ENCODE results near the gene SP140. TPM values are rescaled to one million over a fixed set of nuclear protein-coding genes. Genes with fewer than 3 reads are reported as not detected.

Gene SP140
- total and polyA plus RNA-seq, 2 of the 8 experiments (the other 6 are each of a cell fraction or from before 2014, with no cell fraction given) = 0.23 to 1.3 TPM

- Histone ChIP-seq H2BK12ac (ENCODE audit: low read depth, low read length) (no peak overlapping the region), H4K5ac (ENCODE audit: insufficient read length, low read depth, low read length) (no peak overlapping the region), H3K18ac (ENCODE audit: extremely low read depth, low read length) (no peak overlapping the region), H3K9me3 (ENCODE audit: insufficient read depth in 2 of 2, low read depth in 1 of 2, low read length in 1 of 2) (peaks cover 0 to 3% of the 10 kb centered on the region in 2 experiments; a peak in 1 of 4 replicates), H3K36me3 (ENCODE audit: control insufficient read depth in 2 of 4, insufficient read depth in 4 of 4, low read length in 3 of 4) (no peaks in the 10 kb centered on the region), H3K4me2 (ENCODE audit: insufficient read depth in 1 of 2, low read depth in 2 of 2, low read length in 2 of 2) (no peak overlapping the region), H3K4me3 (ENCODE audit: extremely low read depth in 1 of 4, insufficient read depth in 2 of 4, low read depth in 3 of 4, low read length in 4 of 4) (no peak overlapping the region), H2AK5ac (ENCODE audit: low read depth, low read length) (no peak overlapping the region), H3K56ac (replicated peaks; ENCODE audit: insufficient read length, low read depth, low read length) (no peak overlapping the region), H3K9ac (replicated peaks in 1 of 4; ENCODE audit: extremely low read depth in 1 of 4, low read depth in 3 of 4, low read length in 3 of 4) (no peak overlapping the region), H3K79me1 (ENCODE audit: low read depth, low read length) (no peaks in the 10 kb centered on the region), H3K23me2 (ENCODE audit: low read depth, low read length) (no peaks in the 10 kb centered on the region), H2BK120ac (replicated peaks; ENCODE audit: low read depth, low read length) (no peak overlapping the region), H3K4ac (replicated peaks; ENCODE audit: insufficient read length, low read depth, low read length) (no peak overlapping the region), H2BK15ac (ENCODE audit: low read length) (no peak overlapping the region), H3K27ac (ENCODE audit: low read depth, low read length) (no peak overlapping the region), H3K14ac (ENCODE audit: insufficient read length) (no peak overlapping the region), H4K91ac (replicated peaks; ENCODE audit: insufficient read length, low read length) (no peak overlapping the region), H2AFZ (ENCODE audit: low read length) (no peak overlapping the region), H2BK5ac (ENCODE audit: low read depth, low read length) (no peak overlapping the region), H3K23ac (ENCODE audit: insufficient read length) (no peak overlapping the region), H3K27me3 (replicated peaks in 1 of 4; ENCODE audit: control insufficient read depth in 3 of 4, extremely low read depth in 1 of 4, insufficient read depth in 3 of 4, low read length in 3 of 4) (no peaks in the 10 kb centered on the region), H3K4me1 (replicated peaks in 1 of 4; ENCODE audit: control insufficient read depth in 3 of 4, insufficient read depth in 4 of 4, low read length in 3 of 4) (no peaks in the 10 kb centered on the region), H4K20me1 (replicated peaks in 1 of 2; ENCODE audit: control insufficient read depth in 1 of 2, insufficient read depth in 2 of 2, low read length in 2 of 2) (no peaks in the 10 kb centered on the region), H2BK20ac (ENCODE audit: low read length) (no peak overlapping the region), H3K79me2 (ENCODE audit: control insufficient read depth in 1 of 2, insufficient read depth in 2 of 2, low read length in 2 of 2) (no peaks in the 10 kb centered on the region), H4K8ac (ENCODE audit: extremely low read depth, insufficient read depth, low read length) (no peak overlapping the region)
- FAIRE-seq = no peak
- CTCF ChIA-PET (ENCODE audit: partially characterized antibody) = no interaction called here
- POLR2A ChIA-PET (ENCODE audit: partially characterized antibody) = no interaction called here
- TF ChIP-seq, protein P1, sequence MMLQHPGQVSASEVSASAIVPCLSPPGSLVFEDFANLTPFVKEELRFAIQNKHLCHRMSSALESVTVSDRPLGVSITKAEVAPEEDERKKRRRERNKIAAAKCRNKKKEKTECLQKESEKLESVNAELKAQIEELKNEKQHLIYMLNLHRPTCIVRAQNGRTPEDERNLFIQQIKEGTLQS (IDR thresholded peaks at IDR 0.05; ENCODE audit: insufficient read depth, low read depth, low read length) = no peak
- TF ChIP-seq POLR2A (IDR thresholded peaks at IDR 0.05; ENCODE audit: control extremely low read depth in 1 of 2, low read depth in 2 of 2, low read length in 2 of 2) = no peak
- TF ChIP-seq TAF1 (IDR thresholded peaks at IDR 0.05; ENCODE audit: low read depth, low read length) = no peak
- no peak for TF ChIP-seq KDM1A (IDR thresholded peaks at IDR 0.05; ENCODE audit: borderline replicate concordance, low read length)
- TF ChIP-seq SP1 (IDR thresholded peaks at IDR 0.05; ENCODE audit: low read depth, low read length) = no peak
- no peak for TF ChIP-seq HDAC6 (IDR thresholded peaks at IDR 0.05; ENCODE audit: low read depth, low read length)
- TF ChIP-seq NRF1 (IDR thresholded peaks at IDR 0.05; ENCODE audit: low read depth, low read length) = no peak
- TF ChIP-seq HDAC2 (IDR thresholded peaks at IDR 0.05; ENCODE audit: borderline replicate concordance in 1 of 2, low read depth in 2 of 2, low read length in 2 of 2) = no peak
- no peak for TF ChIP-seq RNF2 (IDR thresholded peaks at IDR 0.05; ENCODE audit: borderline replicate concordance, low read depth, low read length, missing control alignments, poor library complexity, severe bottlenecking)
- DNase-seq (ENCODE audit: low read depth in 1 of 2, low spot score in 2 of 2) = no peak
- WGBS, 2 experiments (ENCODE audit: extremely low coverage in 1 of 2, insufficient coverage in 1 of 2, insufficient read length in 1 of 2, insufficient replicate concordance in 2 of 2, low coverage in 1 of 2, low lambda C conversion rate in 2 of 2, missing lambda C conversion rate in 1 of 2) = 95% methylated on average over 12 of the region's 12 CpGs; no CpG with 5 or more reads in 1 of the 2 experiments
These were observed 83.0 kb downstream of the SP140 start for GRCh38 chr2:230308402-230309000.
